Amniotic stem cell (primary cell): ENCODE results near the gene MT1B.

Experiments used
- DNase-seq: peaks from one replicate; lab custom pipeline; 2025; lab: John Stamatoyannopoulos, UW

Gene MT1B

GRCh38 chr16:56651586-56651985, at the start of gene MT1B:
MT1B (plus strand) TSS chr16:56651886; CDS start chr16:56651954, 68 bp downstream.
- no peak for DNase-seq

GRCh38 chr16:56603589-56603988, 48.1 kb upstream of the MT1B start:
- DNase-seq, result no peak

DNA sequence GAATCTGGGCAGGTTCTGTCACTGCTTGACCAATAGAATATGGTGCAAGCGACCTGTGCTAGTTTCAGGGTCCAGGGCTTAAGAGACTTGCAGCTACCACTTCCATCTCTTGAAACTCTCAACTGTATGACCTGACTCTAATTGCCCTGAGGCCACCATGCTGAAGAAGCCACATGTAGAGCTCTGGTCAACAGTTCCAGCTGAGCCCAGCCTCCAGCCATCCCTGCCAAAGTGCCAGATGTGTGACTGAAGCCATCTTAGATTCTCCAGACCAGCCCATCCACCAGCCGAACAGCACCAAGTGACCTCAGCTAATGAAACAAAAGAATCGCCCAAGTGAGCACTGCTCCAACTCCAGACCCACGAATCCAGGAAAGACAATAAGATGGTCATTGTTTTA, 46.7 kb upstream of the MT1B start:
- DNase-seq, result no peak

GRCh38 chr16:56605475-56605874, 46.2 kb upstream of the MT1B start:
- DNase-seq, result no peak

DNA sequence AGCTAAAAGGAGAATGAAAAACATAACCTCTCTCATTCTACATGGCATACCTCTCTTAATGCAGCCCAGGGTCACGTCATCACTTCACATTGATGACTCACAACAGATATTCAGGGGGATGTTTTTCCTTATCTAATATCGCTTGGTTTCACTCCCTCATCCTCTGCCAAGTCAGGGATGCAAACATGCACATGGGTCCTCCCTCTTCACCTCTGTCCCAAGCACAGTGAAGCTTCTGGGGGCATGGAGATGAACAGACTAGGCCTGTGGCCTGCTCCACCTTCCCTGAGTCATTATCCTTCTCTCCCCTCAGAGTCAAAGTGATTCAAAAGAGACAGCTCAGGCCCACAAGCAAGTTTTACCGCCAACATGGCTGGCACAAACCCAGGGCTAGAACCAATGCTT, 45.6 kb upstream of the MT1B start:
- DNase-seq, result no peak

DNA sequence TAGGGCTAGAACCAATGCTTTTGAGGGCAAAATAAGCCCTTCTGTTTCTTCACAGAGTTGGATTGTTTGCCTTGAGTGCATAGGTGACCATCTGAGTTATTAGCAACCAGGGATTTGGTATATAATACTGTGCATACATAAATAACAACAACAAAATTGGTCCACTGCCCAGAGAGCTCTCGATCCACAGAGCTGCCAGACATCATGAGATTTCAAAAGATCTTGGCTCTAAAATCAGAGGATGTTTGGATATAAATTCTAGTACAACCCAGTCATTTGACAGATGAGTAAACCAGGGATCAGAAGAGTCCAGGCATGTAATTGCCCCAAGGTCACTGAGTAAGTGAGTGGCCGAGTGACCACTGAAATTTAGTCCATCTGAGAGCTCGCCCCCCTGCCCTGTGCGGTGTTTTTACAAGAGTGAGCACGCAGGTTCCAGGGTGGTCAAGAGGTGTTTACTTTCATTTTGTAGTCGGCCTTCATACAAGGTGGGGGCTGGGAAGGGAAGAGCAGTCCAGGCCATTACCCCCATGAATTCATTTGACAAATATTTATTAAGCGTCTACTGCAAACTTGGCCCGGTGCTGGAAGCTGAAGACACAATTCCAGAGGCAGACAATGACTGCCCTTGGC, 45.1 kb upstream of the MT1B start:
- no peak for DNase-seq

DNA sequence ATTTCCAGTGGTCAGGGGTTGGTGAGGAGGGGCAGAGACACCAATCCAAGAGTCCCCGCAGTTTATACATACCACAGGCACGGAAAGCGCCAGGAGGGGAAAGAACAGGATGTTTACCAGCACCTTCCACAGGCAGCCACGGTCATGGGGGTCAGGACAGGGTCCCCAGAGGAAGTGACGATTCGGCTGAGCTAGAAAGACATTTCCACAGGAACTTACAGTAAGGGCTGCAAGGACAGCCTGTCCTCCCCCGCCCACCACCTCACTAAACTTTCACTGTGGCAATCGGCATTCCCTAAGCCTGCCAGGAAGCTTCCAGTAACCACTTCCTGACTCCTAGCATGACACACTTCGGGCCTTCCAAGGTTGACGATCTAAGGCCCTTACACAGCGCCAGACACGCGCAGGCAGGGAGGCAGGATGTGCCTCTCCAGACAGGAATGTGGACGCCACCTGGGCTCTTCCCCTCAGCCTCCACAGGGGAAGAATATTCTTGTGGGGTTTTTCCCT, 44.5 kb upstream of the MT1B start:
- peak; percentile 86 for DNase-seq

GRCh38 chr16:56607675-56608042, 44.0 kb upstream of the MT1B start:
- no peak for DNase-seq

DNA sequence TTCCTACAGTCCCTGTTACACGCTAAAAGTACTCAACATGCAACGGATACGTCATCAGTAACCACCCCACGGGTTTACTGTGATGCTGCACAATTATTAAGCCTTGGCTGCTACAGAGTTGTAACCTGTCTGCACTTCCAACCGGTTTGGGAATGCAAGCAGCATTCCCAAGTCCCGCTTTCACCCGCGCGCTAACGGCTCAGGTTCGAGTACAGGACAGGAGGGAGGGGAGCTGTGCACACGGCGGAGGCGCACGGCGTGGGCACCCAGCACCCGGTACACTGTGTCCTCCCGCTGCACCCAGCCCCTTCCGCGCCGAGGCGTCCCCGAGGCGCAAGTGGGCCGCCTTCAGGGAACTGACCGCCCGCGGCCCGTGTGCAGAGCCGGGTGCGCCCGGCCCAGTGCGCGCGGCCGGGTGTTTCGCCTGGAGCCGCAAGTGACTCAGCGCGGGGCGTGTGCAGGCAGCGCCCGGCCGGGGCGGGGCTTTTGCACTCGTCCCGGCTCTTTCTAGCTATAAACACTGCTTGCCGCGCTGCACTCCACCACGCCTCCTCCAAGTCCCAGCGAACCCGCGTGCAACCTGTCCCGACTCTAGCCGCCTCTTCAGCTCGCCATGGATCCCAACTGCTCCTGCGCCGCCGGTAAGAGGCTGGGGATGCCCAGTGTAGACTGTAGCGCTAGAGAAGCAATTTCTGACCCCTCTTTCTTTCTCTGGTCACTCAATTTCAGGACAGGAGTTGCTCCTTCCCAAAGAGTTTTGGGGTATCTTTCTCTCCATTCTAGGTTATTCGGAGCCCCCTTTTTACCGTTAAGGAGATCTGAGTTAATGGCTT, 43.4 kb upstream of the MT1B start, which contains the start of gene MT2A:
Gene MT2A (plus strand): TSS at position 542 of the 833 bp plus-strand sequence. CDS start 72 bp downstream, at position 614.
- peak; percentile 90 for DNase-seq

DNA sequence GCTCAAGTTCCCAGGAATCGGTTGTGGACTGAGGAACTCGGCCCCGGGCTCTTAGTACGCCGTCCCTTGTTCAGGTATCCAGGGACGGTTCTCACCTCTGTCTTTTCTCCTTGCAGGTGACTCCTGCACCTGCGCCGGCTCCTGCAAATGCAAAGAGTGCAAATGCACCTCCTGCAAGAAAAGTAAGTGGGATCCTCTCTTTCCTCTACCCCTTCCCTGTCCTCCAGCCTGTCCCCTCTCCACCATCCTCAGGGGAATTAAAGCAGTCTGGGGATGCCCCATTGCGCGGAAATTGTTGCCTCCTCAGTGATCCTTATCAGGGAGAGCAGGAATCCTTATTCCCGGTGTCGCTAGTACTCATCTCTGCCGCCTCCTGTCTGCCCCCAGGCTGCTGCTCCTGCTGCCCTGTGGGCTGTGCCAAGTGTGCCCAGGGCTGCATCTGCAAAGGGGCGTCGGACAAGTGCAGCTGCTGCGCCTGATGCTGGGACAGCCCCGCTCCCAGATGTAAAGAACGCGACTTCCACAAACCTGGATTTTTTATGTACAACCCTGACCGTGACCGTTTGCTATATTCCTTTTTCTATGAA, 42.7 kb upstream of the MT1B start:
- no peak for DNase-seq

- DNase-seq, result peak; percentile 47
Observed at GRCh38 chr16:56609463-56609921, 42.2 kb upstream of the MT1B start.

DNA sequence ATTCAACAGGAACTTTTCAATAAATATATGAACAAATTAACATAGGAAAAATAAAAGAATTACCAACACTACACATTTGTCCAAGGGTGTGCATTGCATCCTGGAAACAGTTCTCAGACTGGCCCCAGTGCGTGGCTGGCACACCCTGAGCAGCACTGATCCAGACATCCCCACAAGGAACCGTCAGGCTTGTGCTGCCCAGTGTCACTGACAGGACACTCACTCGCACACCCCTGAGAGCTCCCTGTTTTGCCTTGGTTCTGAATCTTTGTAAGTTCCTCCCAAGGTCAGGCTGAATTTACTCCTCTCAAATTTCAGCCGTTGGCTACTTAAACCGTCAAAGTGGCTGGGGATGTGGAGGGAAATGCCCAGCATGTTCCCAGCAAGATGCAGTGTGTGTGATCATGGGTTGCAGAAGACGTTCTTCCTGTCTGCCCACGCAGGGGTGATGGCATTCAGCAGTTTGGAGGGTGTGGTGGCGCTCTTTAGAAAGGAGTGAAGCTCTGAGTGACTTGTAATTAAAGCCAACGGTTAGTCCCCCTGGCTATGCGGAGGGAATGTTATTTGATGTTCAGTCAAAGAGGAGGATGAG, 41.6 kb upstream of the MT1B start:
- DNase-seq, result peak; percentile 74

DNA sequence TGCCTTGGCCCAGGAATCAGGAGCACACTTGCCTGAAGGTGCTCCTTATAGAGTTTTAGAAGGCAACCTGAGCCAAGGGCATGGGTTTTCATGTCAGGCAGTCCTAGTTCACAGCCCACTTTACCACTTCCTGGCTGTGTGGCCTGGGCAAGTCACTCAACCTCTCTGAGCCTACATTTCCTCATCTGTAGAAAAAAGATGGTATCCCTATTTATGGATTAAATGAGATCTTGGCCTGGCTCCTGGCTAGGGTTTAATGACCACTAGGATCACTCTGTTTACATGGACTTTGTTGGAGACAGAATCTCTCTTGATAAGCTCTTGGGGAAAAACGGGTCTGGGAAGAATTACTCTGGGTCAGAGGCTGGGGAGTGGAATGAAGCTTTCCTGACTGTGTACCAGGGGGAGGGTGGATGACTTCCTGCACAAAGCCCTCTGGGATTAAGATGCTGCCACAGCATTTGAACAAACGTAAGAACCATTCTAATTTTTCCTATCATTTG, 41.0 kb upstream of the MT1B start:
- DNase-seq, result no peak

GRCh38 chr16:56611281-56611833, 40.3 kb upstream of the MT1B start:
- no peak for DNase-seq

GRCh38 chr16:56613706-56614105, 38.0 kb upstream of the MT1B start:
- DNase-seq, result no peak

DNA sequence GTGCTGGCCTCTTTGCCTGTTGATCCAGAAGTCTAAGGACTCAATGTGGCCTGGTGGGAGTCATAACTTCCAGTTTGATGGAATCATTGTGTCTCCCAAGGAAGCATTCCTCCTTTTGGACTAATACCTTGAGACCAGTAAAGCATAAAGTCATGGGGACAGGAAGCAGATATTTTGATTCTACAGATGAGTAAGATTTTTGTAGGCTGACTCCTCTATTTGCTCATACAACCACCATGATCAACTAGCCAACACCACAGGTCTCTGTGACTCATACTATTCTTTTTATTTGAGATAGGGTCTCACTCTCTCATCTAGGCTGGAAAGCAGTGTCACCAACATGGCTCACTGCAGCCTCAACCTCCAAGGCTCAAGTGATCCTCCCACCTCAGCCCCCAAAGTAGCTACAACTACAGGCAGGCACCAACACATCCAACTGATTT, 37.1 kb upstream of the MT1B start:
- DNase-seq, result no peak

- DNase-seq, result no peak
Observed at GRCh38 chr16:56615353-56615752, 36.3 kb upstream of the MT1B start.

GRCh38 chr16:56616608-56617211, 35.0 kb upstream of the MT1B start:
- no peak for DNase-seq

DNA sequence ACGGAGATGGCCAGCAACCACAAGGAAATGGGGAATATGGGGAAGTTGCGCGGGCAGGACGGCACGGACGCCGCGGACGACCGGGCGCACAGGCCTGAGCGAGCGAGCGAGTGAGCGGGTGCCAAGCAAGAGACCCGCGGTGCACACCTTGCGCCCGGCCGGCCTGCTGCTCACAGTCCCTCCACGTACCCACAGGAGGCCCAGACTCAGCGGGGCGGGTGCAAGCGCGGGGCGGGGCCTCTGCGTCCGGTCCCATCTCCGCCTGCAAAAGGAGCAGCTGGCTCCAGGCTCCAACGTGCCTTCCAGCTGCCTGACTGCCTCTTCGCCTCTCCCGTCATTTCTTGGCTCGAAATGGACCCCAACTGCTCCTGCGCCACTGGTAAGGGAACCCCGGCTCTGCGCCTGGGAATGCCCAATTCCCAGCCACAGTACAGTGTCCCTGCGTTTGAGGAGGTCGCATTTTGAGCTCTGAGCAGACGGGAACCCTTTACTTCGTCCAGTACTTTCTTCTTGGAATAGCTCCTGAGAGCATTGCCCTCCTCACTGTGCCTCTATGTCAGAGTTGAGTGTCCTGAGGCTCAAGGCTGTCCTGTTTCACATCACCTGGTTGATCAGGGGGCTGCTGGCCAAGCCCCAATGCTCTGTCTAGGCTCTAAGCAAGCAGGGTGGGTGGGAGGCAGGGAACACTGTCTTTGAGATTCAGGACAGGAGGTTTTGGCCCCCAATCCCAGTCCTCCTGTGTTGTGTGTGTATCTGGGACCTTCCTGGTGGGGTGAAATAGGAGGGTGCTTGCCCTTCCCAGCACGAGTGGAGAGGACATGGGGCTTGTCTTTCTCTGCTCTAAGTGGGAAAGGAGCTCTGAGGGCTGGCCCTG, 34.2 kb upstream of the MT1B start:
- no peak for DNase-seq

DNA sequence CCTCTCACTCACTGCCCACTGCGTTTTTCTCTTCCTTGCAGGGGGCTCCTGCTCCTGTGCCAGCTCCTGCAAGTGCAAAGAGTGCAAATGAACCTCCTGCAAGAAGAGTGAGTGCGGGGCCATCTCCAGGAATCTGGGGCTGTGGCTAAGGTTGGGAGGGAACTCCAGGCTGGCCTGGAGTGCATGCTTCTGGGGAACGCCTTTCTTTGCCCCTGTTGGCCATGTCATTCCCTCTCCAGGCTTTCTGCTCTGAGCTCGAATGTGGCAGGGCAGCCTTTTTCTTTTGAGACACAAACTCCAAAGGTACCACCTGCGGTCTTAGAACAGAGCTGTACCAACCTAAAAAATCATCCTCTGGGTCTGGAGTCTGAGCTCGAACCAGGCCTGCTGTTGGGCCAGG, 33.5 kb upstream of the MT1B start:
- no peak for DNase-seq
